Activated naive CD8-positive, alpha-beta T cell treated with anti-CD3 and anti-CD28 coated beads, Interleukin-2, amount 10 ng/mL, durations not matched to agents 7 days and 5 days (primary cell): ENCODE results near the gene TSKS. TPM values are rescaled to one million over a fixed set of nuclear protein-coding genes. Genes with fewer than 3 reads are reported as not detected.

Experiments
- ATAC-seq: fragments of 150-1000 bp; cut with Tn5 transposase; one replicate; pipeline ENCODE4 v1.10.0; 2021; ENCODE audit warnings: low read depth, moderate library complexity
- POLR2A ChIA-PET: fragments of 350-600 bp; sonication (Branson Sonifier 250); formaldehyde crosslinking; loops from one replicate; lab custom pipeline; 2021; ENCODE audit warnings: antibody characterized with exemption; lab: Charles Lee
- DNase-seq: peaks from one replicate; pipeline ENCODE4 v3.0.0; 2021
- H3K27ac Mint-ChIP-seq: one replicate; pipeline ENCODE4 v1.8.0; 2022; ENCODE audit warnings: mild to moderate bottlenecking, mixed read lengths
- H3K27me3 Mint-ChIP-seq: one replicate; pipeline ENCODE4 v1.8.0; 2022; ENCODE audit warnings: mild to moderate bottlenecking, moderate library complexity, mixed read lengths
- H3K36me3 Mint-ChIP-seq: one replicate; pipeline ENCODE4 v1.8.0; 2021; ENCODE audit warnings: mild to moderate bottlenecking, mixed read lengths
- H3K4me1 Mint-ChIP-seq: one replicate; pipeline ENCODE4 v1.8.0; 2021; ENCODE audit warnings: mixed read lengths
- H3K4me3 Mint-ChIP-seq: one replicate; pipeline ENCODE4 v1.8.0; 2022; ENCODE audit warnings: mild to moderate bottlenecking, moderate library complexity, mixed read lengths
- H3K9me3 Mint-ChIP-seq: one replicate; pipeline ENCODE4 v1.8.0; 2021; ENCODE audit warnings: mixed read lengths
- total RNA-seq, 2 experiments: library from RNA; stranded (reverse); gene quantifications; one replicate each; pipeline ENCODE4 v1.2.3, GENCODE V29; 2021

Gene TSKS
- total RNA-seq, 2 experiments from 2014 or later: 2.0 to 2.4 TPM

- no peak for DNase-seq
- H3K36me3 Mint-ChIP-seq: peaks cover 12% of the 10 kb centered on the region
- no peak overlapping the region for H3K27ac Mint-ChIP-seq
- no peaks in the 10 kb centered on the region for H3K9me3 Mint-ChIP-seq
- ATAC-seq: no peak
- H3K4me1 Mint-ChIP-seq: peaks cover 13% of the 10 kb centered on the region
- H3K4me3 Mint-ChIP-seq: no peak overlapping the region
- POLR2A ChIA-PET: no interaction called here
- H3K27me3 Mint-ChIP-seq: no peaks in the 10 kb centered on the region
These were observed 39.9 kb upstream of the TSKS start for GRCh38 chr19:49802836-49803528.

- no peaks in the 10 kb centered on the region for H3K27me3 Mint-ChIP-seq
- DNase-seq (no peak), ATAC-seq (no peak)
- POLR2A ChIA-PET: no interaction called here
- no peaks in the 10 kb centered on the region for H3K9me3 Mint-ChIP-seq
- H3K27ac Mint-ChIP-seq: no peak overlapping the region
- H3K36me3 Mint-ChIP-seq: peaks cover 12% of the 10 kb centered on the region
- H3K4me3 Mint-ChIP-seq: no peak overlapping the region
- peaks cover 5% of the 10 kb centered on the region for H3K4me1 Mint-ChIP-seq
These were observed 39.0 kb upstream of the TSKS start for GRCh38 chr19:49801966-49802661.

- no peak overlapping the region for H3K27ac Mint-ChIP-seq
- no peaks in the 10 kb centered on the region for H3K27me3 Mint-ChIP-seq
- no peaks in the 10 kb centered on the region for H3K9me3 Mint-ChIP-seq
- no peak for DNase-seq
- no peak overlapping the region for H3K4me3 Mint-ChIP-seq
- peaks cover 4% of the 10 kb centered on the region for H3K4me1 Mint-ChIP-seq
- no peak for ATAC-seq
- peaks cover 12% of the 10 kb centered on the region for H3K36me3 Mint-ChIP-seq
- POLR2A ChIA-PET: no interaction called here
These were observed 38.3 kb upstream of the TSKS start for GRCh38 chr19:49801401-49801888.

- no peak for DNase-seq
- POLR2A ChIA-PET: no interaction called here
- H3K27me3 Mint-ChIP-seq: no peaks in the 10 kb centered on the region
- no peaks in the 10 kb centered on the region for H3K9me3 Mint-ChIP-seq
- H3K4me3 Mint-ChIP-seq: no peak overlapping the region
- ATAC-seq: no peak
- H3K36me3 Mint-ChIP-seq: peaks cover 10% of the 10 kb centered on the region
- H3K4me1 Mint-ChIP-seq: no peaks in the 10 kb centered on the region
- no peak overlapping the region for H3K27ac Mint-ChIP-seq
These were observed 37.7 kb upstream of the TSKS start for GRCh38 chr19:49800771-49801170.

- Mint-ChIP-seq H3K4me3 (no peak overlapping the region), H3K9me3 (no peaks in the 10 kb centered on the region), H3K4me1 (no peaks in the 10 kb centered on the region), H3K36me3 (peaks cover 10% of the 10 kb centered on the region), H3K27me3 (no peaks in the 10 kb centered on the region), H3K27ac (no peak overlapping the region)
- ATAC-seq (no peak), DNase-seq (no peak)
- POLR2A ChIA-PET: no interaction called here
These were observed 36.8 kb upstream of the TSKS start for GRCh38 chr19:49799798-49800376.

- H3K27ac Mint-ChIP-seq: no peak overlapping the region
- no peaks in the 10 kb centered on the region for H3K9me3 Mint-ChIP-seq
- no peak overlapping the region for H3K4me3 Mint-ChIP-seq
- POLR2A ChIA-PET: no interaction called here
- H3K27me3 Mint-ChIP-seq: no peaks in the 10 kb centered on the region
- no peaks in the 10 kb centered on the region for H3K4me1 Mint-ChIP-seq
- no peak for ATAC-seq
- no peak for DNase-seq
- peaks cover 10% of the 10 kb centered on the region for H3K36me3 Mint-ChIP-seq
These were observed 36.2 kb upstream of the TSKS start for GRCh38 chr19:49799271-49799797.

GRCh38 chr19:49798574-49798973 is 35.5 kb upstream of the TSKS start:
- POLR2A ChIA-PET: no interaction called here

GRCh38 chr19:49795615-49796014 is 32.5 kb upstream of the TSKS start:
- Mint-ChIP-seq H3K27me3 (no peaks in the 10 kb centered on the region), H3K27ac (no peak overlapping the region), H3K9me3 (no peaks in the 10 kb centered on the region), H3K4me1 (no peaks in the 10 kb centered on the region), H3K4me3 (no peak overlapping the region), H3K36me3 (peaks cover 9% of the 10 kb centered on the region)
- ATAC-seq: no peak
- POLR2A ChIA-PET: no interaction called here
- DNase-seq: no peak

More at GRCh38 chr19:49798574-49798973, 35.5 kb upstream of the TSKS start:
- Mint-ChIP-seq H3K27me3 (no peaks in the 10 kb centered on the region), H3K9me3 (no peaks in the 10 kb centered on the region), H3K27ac (no peak overlapping the region), H3K4me3 (no peak overlapping the region), H3K4me1 (no peaks in the 10 kb centered on the region), H3K36me3 (peaks cover 9% of the 10 kb centered on the region)
- ATAC-seq (no peak), DNase-seq (no peak)

- Mint-ChIP-seq H3K9me3 (no peaks in the 10 kb centered on the region), H3K4me3 (no peak overlapping the region), H3K4me1 (no peaks in the 10 kb centered on the region), H3K36me3 (peaks cover 12% of the 10 kb centered on the region), H3K27ac (no peak overlapping the region), H3K27me3 (no peaks in the 10 kb centered on the region)
- DNase-seq (no peak), ATAC-seq (no peak)
- POLR2A ChIA-PET: no interaction called here
These were observed 30.4 kb upstream of the TSKS start for GRCh38 chr19:49793561-49793840.

GRCh38 chr19:49792829-49793560 is 29.9 kb upstream of the TSKS start:
- H3K27me3 Mint-ChIP-seq: no peaks in the 10 kb centered on the region
- POLR2A ChIA-PET: no interaction called here
- H3K36me3 Mint-ChIP-seq: peaks cover 12% of the 10 kb centered on the region
- no peaks in the 10 kb centered on the region for H3K4me1 Mint-ChIP-seq
- H3K27ac Mint-ChIP-seq: no peak overlapping the region
- no peak overlapping the region for H3K4me3 Mint-ChIP-seq
- ATAC-seq (no peak), DNase-seq (no peak)
- no peaks in the 10 kb centered on the region for H3K9me3 Mint-ChIP-seq

GRCh38 chr19:49791776-49792445 is 28.8 kb upstream of the TSKS start:
- Mint-ChIP-seq H3K27ac (no peak overlapping the region), H3K27me3 (no peaks in the 10 kb centered on the region), H3K9me3 (no peaks in the 10 kb centered on the region), H3K4me3 (no peak overlapping the region), H3K36me3 (peaks cover 12% of the 10 kb centered on the region), H3K4me1 (no peaks in the 10 kb centered on the region)
- POLR2A ChIA-PET: no interaction called here
- ATAC-seq (no peak), DNase-seq (no peak)

GRCh38 chr19:49790866-49791265 is 27.8 kb upstream of the TSKS start:
- H3K4me3 Mint-ChIP-seq: no peak overlapping the region
- H3K27me3 Mint-ChIP-seq: no peaks in the 10 kb centered on the region
- no peak overlapping the region for H3K27ac Mint-ChIP-seq
- no peaks in the 10 kb centered on the region for H3K9me3 Mint-ChIP-seq
- H3K36me3 Mint-ChIP-seq: peaks cover 13% of the 10 kb centered on the region
- no peaks in the 10 kb centered on the region for H3K4me1 Mint-ChIP-seq
- no peak for DNase-seq
- no peak for ATAC-seq
- POLR2A ChIA-PET: no interaction called here

GRCh38 chr19:49788857-49789256 is 25.8 kb upstream of the TSKS start:
- Mint-ChIP-seq H3K4me1 (no peaks in the 10 kb centered on the region), H3K9me3 (no peaks in the 10 kb centered on the region), H3K36me3 (peaks cover 22% of the 10 kb centered on the region), H3K27me3 (no peaks in the 10 kb centered on the region), H3K27ac (no peak overlapping the region), H3K4me3 (no peak overlapping the region)
- DNase-seq: no peak
- POLR2A ChIA-PET: no interaction called here
- ATAC-seq: no peak
